ENCODE measurements around the gene ITGB1BP1.

GRCh38 chr2:9354318-9354717 is 69.0 kb downstream of the ITGB1BP1 start:
- TF ChIP-seq POLR2A (IDR thresholded peaks at IDR 0.05; ENCODE audit: low read depth, low read length) (no peak), TAF1 (IDR thresholded peaks at IDR 0.05; ENCODE audit: borderline replicate concordance, low read depth, low read length) (no peak)
